IMR-90 (cell line): ENCODE results near the gene INPP5A. TPM values are rescaled to one million over a fixed set of nuclear protein-coding genes. Genes with fewer than 3 reads are reported as not detected.

Source experiments
- ATAC-seq: fragments of 200-7000 bp; cut with Tn5 transposase; 2 replicates; pipeline ENCODE4 v1.9.1; 2020; ENCODE audit warnings: low read depth, mild to moderate bottlenecking, moderate library complexity
- BruUV-seq: library from RNA; stranded (reverse); fragments of 400-500 nt; replicated peaks from 2 replicates; lab custom pipeline; 2021; lab: Mats Ljungman, UMichigan
- CTCF ChIA-PET: fragments of 300-600 bp; formaldehyde crosslinking; extraction: SDS; loops from one replicate; lab custom pipeline; 2021; ENCODE audit warnings: antibody characterized with exemption; lab: Yijun Ruan, JAX
- POLR2A ChIA-PET: fragments of 300-600 bp; sonication (Branson Sonifier 250); formaldehyde crosslinking; loops from one replicate; lab custom pipeline; 2022; ENCODE audit warnings: antibody characterized with exemption; ENCODE audit not compliant: unreplicated experiment; lab: Charles Lee
- DNase-seq: peaks from one replicate; pipeline ENCODE4 v3.0.0; 2013
- H2AFZ ChIP-seq: replicated peaks from 2 replicates; pipeline ENCODE3; 2013; ENCODE audit warnings: low read length, mild to moderate bottlenecking; ENCODE audit not compliant: poor library complexity
- H2AK5ac ChIP-seq: 2 replicates; pipeline ENCODE4 v1.6.1; 2013; ENCODE audit warnings: low read depth, low read length, inconsistent platforms
- H2AK9ac ChIP-seq: replicated peaks from 2 replicates; pipeline ENCODE3; 2013; ENCODE audit warnings: mild to moderate bottlenecking, low read depth, low read length, moderate library complexity; ENCODE audit not compliant: poor library complexity
- H2BK120ac ChIP-seq: 2 replicates; pipeline ENCODE4 v1.6.1; 2013; ENCODE audit warnings: low read depth, low read length, inconsistent platforms
- H2BK15ac ChIP-seq: 3 replicates; pipeline ENCODE4 v1.6.1; 2013; ENCODE audit warnings: low read depth, low read length, inconsistent platforms
- H2BK20ac ChIP-seq: 2 replicates; pipeline ENCODE4 v1.6.1; 2013; ENCODE audit warnings: low read depth, mild to moderate bottlenecking, inconsistent platforms, low read length, moderate library complexity
- H2BK5ac ChIP-seq: 2 replicates; pipeline ENCODE4 v1.6.1; 2013; ENCODE audit warnings: mild to moderate bottlenecking, low read depth, low read length, inconsistent platforms; ENCODE audit not compliant: poor library complexity, severe bottlenecking
- H3K14ac ChIP-seq: replicated peaks from 2 replicates; pipeline ENCODE4 v1.6.1; 2013; ENCODE audit warnings: low read depth, low read length, inconsistent platforms
- H3K18ac ChIP-seq: 2 replicates; pipeline ENCODE4 v1.6.1; 2013; ENCODE audit warnings: low read depth, low read length, control low read depth
- H3K23ac ChIP-seq: 2 replicates; pipeline ENCODE4 v1.6.1; 2013; ENCODE audit warnings: low read depth, low read length, inconsistent platforms
- H3K27ac ChIP-seq: 2 replicates; pipeline ENCODE4 v1.5.1; 2013; ENCODE audit warnings: mild to moderate bottlenecking, control low read depth, low read length; ENCODE audit not compliant: insufficient read depth
- H3K27me3 ChIP-seq: 2 replicates; pipeline ENCODE4 v1.6.1; 2013; ENCODE audit warnings: low read length; ENCODE audit not compliant: control insufficient read depth, insufficient read depth
- H3K36me3 ChIP-seq: 2 replicates; pipeline ENCODE4 v1.6.1; 2013; ENCODE audit warnings: low read length, mixed read lengths; ENCODE audit not compliant: control insufficient read depth, insufficient read depth
- H3K4ac ChIP-seq: 2 replicates; pipeline ENCODE4 v1.6.1; 2013; ENCODE audit warnings: low read depth, low read length, inconsistent platforms
- H3K4me1 ChIP-seq: 2 replicates; pipeline ENCODE4 v1.6.1; 2013; ENCODE audit warnings: low read length, mixed read lengths; ENCODE audit not compliant: control insufficient read depth, insufficient read depth
- H3K4me2 ChIP-seq: 2 replicates; pipeline ENCODE4 v1.6.1; 2013; ENCODE audit warnings: low read depth, mild to moderate bottlenecking, control low read depth, low read length, moderate library complexity
- H3K4me3 ChIP-seq: 2 replicates; pipeline ENCODE4 v1.5.1; 2013; ENCODE audit warnings: low read depth, mild to moderate bottlenecking, control low read depth, low read length, moderate library complexity; ENCODE audit not compliant: insufficient read depth
- H3K56ac ChIP-seq: 2 replicates; pipeline ENCODE4 v1.6.1; 2013; ENCODE audit warnings: low read length, inconsistent platforms; ENCODE audit not compliant: insufficient read depth; ENCODE audit errors: extremely low read depth
- H3K79me1 ChIP-seq, 2 experiments: 2 replicates each; pipeline ENCODE4 v1.6.1; 2013; ENCODE audit warnings: low read length in 2 of 2, inconsistent platforms in 1 of 2, low read depth in 1 of 2
- H3K9ac ChIP-seq: 2 replicates; pipeline ENCODE4 v1.6.1; 2013; ENCODE audit warnings: low read depth, low read length, control low read depth
- H3K9me1 ChIP-seq: 2 replicates; pipeline ENCODE4 v1.6.1; 2013; ENCODE audit warnings: low read length, inconsistent platforms; ENCODE audit not compliant: insufficient read depth
- H3K9me3 ChIP-seq: 2 replicates; pipeline ENCODE4 v1.6.1; 2013; ENCODE audit warnings: low read length; ENCODE audit not compliant: control insufficient read depth, insufficient read depth
- H4K20me1 ChIP-seq: 2 replicates; pipeline ENCODE4 v1.6.1; 2013; ENCODE audit warnings: low read length, inconsistent platforms; ENCODE audit not compliant: insufficient read depth
- H4K5ac ChIP-seq: 2 replicates; pipeline ENCODE4 v1.6.1; 2013; ENCODE audit warnings: mild to moderate bottlenecking, low read depth, low read length, control low read depth
- H4K8ac ChIP-seq, 2 experiments: 2 replicates each; pipeline ENCODE4 v1.6.1; 2013; ENCODE audit warnings: low read depth in 2 of 2, low read length in 2 of 2, control low read depth in 1 of 2, inconsistent platforms in 1 of 2
- H4K91ac ChIP-seq: 2 replicates; pipeline ENCODE4 v1.6.1; 2013; ENCODE audit warnings: low read depth, low read length, inconsistent platforms; ENCODE audit not compliant: insufficient read depth
- BHLHE40 ChIP-seq: fragments of 150-350 bp; IDR thresholded peaks from 2 replicates; pipeline ENCODE4 v1.6.1; 2016; ENCODE audit warnings: mild to moderate bottlenecking, low read depth, low read length
- CEBPB ChIP-seq: IDR thresholded peaks from 2 replicates; pipeline ENCODE4 v1.6.1; 2012; ENCODE audit warnings: low read depth, low read length, improper control_type of control experiment
- CHD1 ChIP-seq: IDR thresholded peaks from 2 replicates; pipeline ENCODE4 v1.6.1; 2012; ENCODE audit warnings: low read depth, low read length, improper control_type of control experiment
- ELK1 ChIP-seq: fragments of 150-350 bp; IDR thresholded peaks from 2 replicates; pipeline ENCODE4 v1.6.1; 2016; ENCODE audit warnings: low read depth, mild to moderate bottlenecking, low read length, moderate library complexity, borderline replicate concordance
- FOS ChIP-seq: fragments of 150-350 bp; IDR thresholded peaks from 2 replicates; pipeline ENCODE4 v1.6.1; 2016; ENCODE audit warnings: low read depth, low read length
- MAFK ChIP-seq: IDR thresholded peaks from 2 replicates; pipeline ENCODE4 v1.6.1; 2012; ENCODE audit warnings: low read depth, low read length, improper control_type of control experiment
- MAZ ChIP-seq: IDR thresholded peaks from 2 replicates; pipeline ENCODE4 v1.6.1; 2012; ENCODE audit warnings: low read depth, mild to moderate bottlenecking, low read length, improper control_type of control experiment, moderate library complexity, borderline replicate concordance
- MXI1 ChIP-seq: IDR thresholded peaks from 2 replicates; pipeline ENCODE4 v1.6.1; 2012; ENCODE audit warnings: low read depth, mild to moderate bottlenecking, low read length, moderate library complexity, borderline replicate concordance
- NFE2L2 ChIP-seq: fragments of 150-350 bp; IDR thresholded peaks from 2 replicates; pipeline ENCODE4 v1.6.1; 2016; ENCODE audit warnings: low read depth, mild to moderate bottlenecking, low read length
- RAD21 ChIP-seq: IDR thresholded peaks from 2 replicates; pipeline ENCODE4 v1.6.1; 2012; ENCODE audit warnings: low read length, improper control_type of control experiment
- RCOR1 ChIP-seq: IDR thresholded peaks from 2 replicates; pipeline ENCODE4 v1.6.1; 2012; ENCODE audit warnings: mild to moderate bottlenecking, low read length, improper control_type of control experiment; ENCODE audit not compliant: insufficient replicate concordance
- RFX5 ChIP-seq: IDR thresholded peaks from 2 replicates; pipeline ENCODE4 v1.8.0; 2012; ENCODE audit warnings: low read depth, mild to moderate bottlenecking, low read length, moderate library complexity
- SMC3 ChIP-seq: fragments of 150-350 bp; IDR thresholded peaks from 2 replicates; pipeline ENCODE4 v1.6.1; 2016; ENCODE audit warnings: low read depth, mild to moderate bottlenecking, antibody characterized with exemption, low read length, moderate library complexity
- WGBS, 2 experiments: methylation state at CpG; one replicate each; pipeline versions ENCODE4 v1.1.5 to v1.1.7; 2013; ENCODE audit warnings: missing lambda C conversion rate in 2 of 2; ENCODE audit not compliant: insufficient read length in 1 of 2; ENCODE audit errors: extremely low coverage in 2 of 2; 5-methylcytosine and 5-hydroxymethylcytosine counted together
- dilution Hi-C: fragments of 300-500 bp; cut with HindIII; formaldehyde crosslinking; loops from one replicate; pipeline ENCODE4 v1.14.3; 2018; ENCODE audit warnings: low sequenced_read_pairs; ENCODE audit not compliant: unreplicated experiment
- in situ Hi-C: fragments of 300-500 bp; cut with MboI; formaldehyde crosslinking; loops from 3 replicates; pipeline ENCODE4 v1.14.3; 2019; ENCODE audit warnings: low sequenced_read_pairs, inconsistent platforms, mixed read lengths
- intact Hi-C: fragments of 100-400 bp; cut with micrococcal nuclease; formaldehyde crosslinking; loops from 2 replicates; pipeline ENCODE4 v1.10.0; 2022
- polyA plus RNA-seq, 3 experiments: library from polyadenylated mRNA; depleted of rRNA; stranded (reverse); fragments of >200 nt; gene quantifications; 2 replicates each; pipeline ENCODE4 v1.2.3, GENCODE V29; 2012; ENCODE audit warnings: low replicate concordance in 1 of 3
- total RNA-seq: library from RNA; depleted of rRNA; stranded (reverse); fragments of >200 nt; gene quantifications from 2 replicates; pipeline ENCODE4 v1.2.3, GENCODE V29; 2012
- TF ChIP-seq, protein P1 (sequence below): fragments of 150-350 bp; IDR thresholded peaks from 2 replicates; pipeline ENCODE4 v1.6.1; 2017; ENCODE audit warnings: mild to moderate bottlenecking, antibody characterized with exemption, low read length, low read depth
- TF ChIP-seq, protein P2 (sequence below): conservative IDR thresholded peaks from 2 replicates; pipeline ENCODE4 v1.5.1; 2012; ENCODE audit warnings: mild to moderate bottlenecking, low read depth, low read length, improper control_type of control experiment

INPP5A gene
- total and polyA plus RNA-seq, 2 of the 4 experiments (the other 2 are of a cell fraction), result 21.4 to 36.7 TPM

DNA sequence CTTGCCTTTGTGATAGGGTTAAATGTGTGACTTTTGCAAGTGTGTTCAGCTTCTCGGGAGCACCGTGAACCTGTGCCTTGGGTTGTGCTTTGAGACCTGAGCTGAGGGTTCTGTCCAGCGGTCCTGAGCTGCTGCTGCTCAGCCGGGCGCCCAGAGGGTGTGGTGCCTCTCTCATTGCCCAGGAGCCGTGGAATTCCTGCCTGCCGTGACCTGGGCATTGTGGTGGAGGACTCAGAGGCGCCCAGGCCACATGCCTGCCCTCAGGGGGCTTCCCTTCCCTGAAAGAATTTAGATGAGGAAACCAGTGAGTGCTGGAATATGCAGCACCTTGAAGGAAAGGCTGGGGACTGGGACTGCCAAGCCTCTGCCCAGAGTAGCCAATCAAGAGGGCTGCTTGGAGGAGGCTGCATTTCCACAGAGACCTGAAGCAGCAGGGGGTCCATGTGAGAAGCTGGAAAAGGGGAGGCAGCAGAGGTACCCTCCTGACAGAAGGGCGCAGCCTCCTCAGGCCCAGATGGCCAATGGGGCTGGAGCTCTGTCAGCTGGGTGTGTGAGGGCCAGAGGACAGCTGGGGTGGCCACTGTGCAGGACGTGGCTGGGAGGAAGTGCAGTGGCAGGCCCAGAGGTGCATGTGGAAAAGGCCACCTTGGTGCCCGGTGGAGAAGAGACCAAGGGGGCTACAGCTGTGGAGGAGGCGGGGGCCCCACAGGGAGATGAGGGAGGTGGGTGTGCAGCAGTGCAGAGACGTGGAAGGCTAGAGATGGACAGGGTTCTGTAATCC is 141.0 kb downstream of the INPP5A start:
- Histone ChIP-seq H3K79me1 (peaks cover 23 to 29% of the 10 kb centered on the region in 2 experiments; a peak in 3 of 4 replicates), H3K9me3 (no peaks in the 10 kb centered on the region), H3K4me2 (no peak overlapping the region), H3K14ac (no peak overlapping the region), H3K9me1 (peaks cover 7% of the 10 kb centered on the region; the same call in 1 of the 2 replicates), H4K91ac (no peak overlapping the region), H3K9ac (no peak overlapping the region), H3K18ac (no peak overlapping the region), H2AK9ac (peak overlapping the region; percentile 44), H4K5ac (no peak overlapping the region), H3K27ac (no peak overlapping the region), H3K27me3 (no peaks in the 10 kb centered on the region), H3K4ac (no peak overlapping the region), H3K36me3 (no peaks in the 10 kb centered on the region), H2BK15ac (no peak overlapping the region), H2BK20ac (no peak overlapping the region), H4K8ac (no peak overlapping the region), H2AK5ac (no peak overlapping the region), H2AFZ (no peak overlapping the region), H2BK5ac (no peak overlapping the region), H2BK120ac (no peak overlapping the region), H3K23ac (no peak overlapping the region), H4K20me1 (no peaks in the 10 kb centered on the region), H3K56ac (no peak overlapping the region), H3K4me1 (no peaks in the 10 kb centered on the region), H3K4me3 (no peak overlapping the region)
- intact Hi-C loops (no loop called here), in situ Hi-C loops (no loop called here), dilution Hi-C loops (no loop called here)
- no peak for DNase-seq
- BruUV-seq, result no TSS peak
- CTCF ChIA-PET, result no interaction called here
- WGBS, 2 experiments, result 90% methylated on average over 8 of the region's 13 CpGs; no CpG with 5 or more reads in 1 of the 2 experiments
- POLR2A ChIA-PET, result no interaction called here
- no peak for ATAC-seq
- no peak for TF ChIP-seq ELK1
- TF ChIP-seq, protein P1, sequence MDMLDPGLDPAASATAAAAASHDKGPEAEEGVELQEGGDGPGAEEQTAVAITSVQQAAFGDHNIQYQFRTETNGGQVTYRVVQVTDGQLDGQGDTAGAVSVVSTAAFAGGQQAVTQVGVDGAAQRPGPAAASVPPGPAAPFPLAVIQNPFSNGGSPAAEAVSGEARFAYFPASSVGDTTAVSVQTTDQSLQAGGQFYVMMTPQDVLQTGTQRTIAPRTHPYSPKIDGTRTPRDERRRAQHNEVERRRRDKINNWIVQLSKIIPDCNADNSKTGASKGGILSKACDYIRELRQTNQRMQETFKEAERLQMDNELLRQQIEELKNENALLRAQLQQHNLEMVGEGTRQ, result no peak
- no peak for TF ChIP-seq CEBPB
- TF ChIP-seq MAZ, result no peak
- TF ChIP-seq FOS, result no peak
- TF ChIP-seq RCOR1, result no peak
- TF ChIP-seq MXI1, result no peak
- no peak for TF ChIP-seq BHLHE40
- no peak for TF ChIP-seq MAFK
- no peak for TF ChIP-seq SMC3
- no peak for TF ChIP-seq NFE2L2
- TF ChIP-seq, protein P2, sequence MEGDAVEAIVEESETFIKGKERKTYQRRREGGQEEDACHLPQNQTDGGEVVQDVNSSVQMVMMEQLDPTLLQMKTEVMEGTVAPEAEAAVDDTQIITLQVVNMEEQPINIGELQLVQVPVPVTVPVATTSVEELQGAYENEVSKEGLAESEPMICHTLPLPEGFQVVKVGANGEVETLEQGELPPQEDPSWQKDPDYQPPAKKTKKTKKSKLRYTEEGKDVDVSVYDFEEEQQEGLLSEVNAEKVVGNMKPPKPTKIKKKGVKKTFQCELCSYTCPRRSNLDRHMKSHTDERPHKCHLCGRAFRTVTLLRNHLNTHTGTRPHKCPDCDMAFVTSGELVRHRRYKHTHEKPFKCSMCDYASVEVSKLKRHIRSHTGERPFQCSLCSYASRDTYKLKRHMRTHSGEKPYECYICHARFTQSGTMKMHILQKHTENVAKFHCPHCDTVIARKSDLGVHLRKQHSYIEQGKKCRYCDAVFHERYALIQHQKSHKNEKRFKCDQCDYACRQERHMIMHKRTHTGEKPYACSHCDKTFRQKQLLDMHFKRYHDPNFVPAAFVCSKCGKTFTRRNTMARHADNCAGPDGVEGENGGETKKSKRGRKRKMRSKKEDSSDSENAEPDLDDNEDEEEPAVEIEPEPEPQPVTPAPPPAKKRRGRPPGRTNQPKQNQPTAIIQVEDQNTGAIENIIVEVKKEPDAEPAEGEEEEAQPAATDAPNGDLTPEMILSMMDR, result no peak
- no peak for TF ChIP-seq CHD1
- TF ChIP-seq RAD21, result no peak
- no peak for TF ChIP-seq RFX5
